ENCODE data around the gene RPL22. TPM values are rescaled to one million over a fixed set of nuclear protein-coding genes. Genes with fewer than 3 reads are reported as not detected.

Gene RPL22
- total and polyA plus RNA-seq, 8 donors = 186 to 378 (median 234) TPM

GRCh38 chr1:6239213-6239752 is 39.9 kb upstream of the RPL22 start:
- 46 to 50% methylated on average over 7 of the region's 7 CpGs for WGBS, 2 donors
- ATAC-seq (no peak), DNase-seq (no peak), FAIRE-seq (no peak)
- Histone ChIP-seq H3K4me3 (no peak overlapping the region), H3K27me3 (peaks cover 0 to 30% (median 8%) of the 10 kb centered on the region in 4 donors), H3K36me3 (no peaks in the 10 kb centered on the region), H3K4me1 (peaks cover 0 to 17% (median 8%) of the 10 kb centered on the region in 3 donors), H3K27ac (no peak overlapping the region), H3K9me3 (no peaks in the 10 kb centered on the region)
- intact Hi-C loops (cut with DNase I) = no loop called here
- no peak for TF ChIP-seq CTCF (IDR thresholded peaks at IDR 0.05)

- ATAC-seq = no peak
- TF ChIP-seq CTCF (IDR thresholded peaks at IDR 0.05) = no peak
- no peak for FAIRE-seq
- Histone ChIP-seq H3K36me3 (no peaks in the 10 kb centered on the region), H3K4me3 (no peak overlapping the region), H3K4me1 (peaks cover 0 to 16% (median 8%) of the 10 kb centered on the region in 3 donors), H3K27ac (no peak overlapping the region), H3K27me3 (peaks cover 0 to 12% (median 5%) of the 10 kb centered on the region in 4 donors), H3K9me3 (no peaks in the 10 kb centered on the region)
- intact Hi-C loops (cut with DNase I) = no loop called here
- WGBS, 2 donors = 83 to 92% methylated on average over 4 of the region's 4 CpGs
- DNase-seq = no peak
These were observed 37.7 kb upstream of the RPL22 start for GRCh38 chr1:6237093-6237492.

- ATAC-seq (peak in 2 of 4 donors; percentile 15 to 25), FAIRE-seq (no peak), DNase-seq (peak in 4 of 6 donors; percentile 28 to 79 (median 62))
- peak overlapping the region in 1 of 4 donors; percentile 11 for H3K27ac ChIP-seq
- intact Hi-C loops (cut with DNase I) = no loop called here
- 0 to 1% methylated on average over 28 to 30 of the region's 30 CpGs for WGBS, 2 donors
- H3K27me3 ChIP-seq = no peaks in the 10 kb centered on the region
- H3K9me3 ChIP-seq = no peaks in the 10 kb centered on the region
- peaks cover 0 to 11% (median 8%) of the 10 kb centered on the region in 3 donors for H3K4me1 ChIP-seq
- TF ChIP-seq CTCF (IDR thresholded peaks at IDR 0.05) = no peak
- peaks cover 0 to 8% (median 0%) of the 10 kb centered on the region in 3 donors for H3K36me3 ChIP-seq
- peak overlapping the region; percentile 57 to 91 (median 84) for H3K4me3 ChIP-seq
These were observed 35.9 kb upstream of the RPL22 start for GRCh38 chr1:6235296-6235677.

GRCh38 chr1:6234502-6235295 is 35.3 kb upstream of the RPL22 start:
- peak in 1 of 4 donors; percentile 6 for ATAC-seq
- DNase-seq = peak in 1 of 6 donors; percentile 25
- H3K36me3 ChIP-seq = peaks cover 0 to 13% (median 0%) of the 10 kb centered on the region in 3 donors
- H3K4me3 ChIP-seq = peak overlapping the region; percentile 57 to 91 (median 84)
- FAIRE-seq = no peak
- no peaks in the 10 kb centered on the region for H3K27me3 ChIP-seq
- WGBS, 2 donors = 31 to 37% methylated on average over 20 of the region's 20 CpGs
- TF ChIP-seq CTCF (IDR thresholded peaks at IDR 0.05) = no peak
- H3K27ac ChIP-seq = no peak overlapping the region
- H3K4me1 ChIP-seq = peaks cover 0 to 11% (median 8%) of the 10 kb centered on the region in 3 donors
- H3K9me3 ChIP-seq = no peaks in the 10 kb centered on the region
- intact Hi-C loops (cut with DNase I) = no loop called here

- 50 to 59% methylated on average over 1 of the region's 1 CpG for WGBS, 2 donors
- H3K27ac ChIP-seq = no peak overlapping the region
- H3K36me3 ChIP-seq = peaks cover 0 to 17% (median 0%) of the 10 kb centered on the region in 3 donors
- intact Hi-C loops (cut with DNase I) = no loop called here
- H3K4me1 ChIP-seq = peaks cover 0 to 11% (median 8%) of the 10 kb centered on the region in 3 donors
- H3K4me3 ChIP-seq = no peak overlapping the region
- no peaks in the 10 kb centered on the region for H3K9me3 ChIP-seq
- TF ChIP-seq CTCF (IDR thresholded peaks at IDR 0.05) = no peak
- DNase-seq (no peak), ATAC-seq (no peak), FAIRE-seq (no peak)
- H3K27me3 ChIP-seq = no peaks in the 10 kb centered on the region
These were observed 34.0 kb upstream of the RPL22 start for GRCh38 chr1:6233376-6233775.

All from pancreas (tissue), 10 donors.